H1 (cell line): Measurements from ENCODE around the gene KCNMA1. TPM values are rescaled to one million over a fixed set of nuclear protein-coding genes. Genes with fewer than 3 reads are reported as not detected.
A peak's percentile ranks its signal among the peaks of the same experiment; 100 is the strongest.

Source experiments
- RAD21 ChIP-seq, 2 experiments: IDR thresholded peaks in 1 of 2; conservative IDR thresholded peaks in 1 of 2; 2 replicates each; pipeline ENCODE4 v1.6.1; 2011; ENCODE audit warnings: low read depth in 2 of 2, low read length in 2 of 2, improper control_type of control experiment in 1 of 2, inconsistent platforms in 1 of 2, mild to moderate bottlenecking in 1 of 2, moderate library complexity in 1 of 2
- polyA plus RNA-seq, 7 experiments: library from polyadenylated mRNA; depleted of rRNA in 3 of 7; stranded (reverse) in 5 of 7; unstranded in 2 of 7; fragments of >200 nt in 5 of 7; fragments of 200-250 nt in 2 of 7; gene quantifications; 1 replicate in 5 of 7; 2 replicates in 1 of 7; 4 replicates in 1 of 7; pipeline versions ENCODE4 v1.2.1 to v1.2.3, GENCODE V29; 2011 to 2013; ENCODE audit warnings: missing spikeins in 2 of 7, mixed read lengths in 2 of 7
- total RNA-seq: library from RNA; stranded (reverse); fragmentation: NEBNext Ultra II Directional; extraction: Animal tissue kit (Norgen Biotek cat#: 25700); gene quantifications from 2 replicates; pipeline ENCODE4 v1.2.1, GENCODE V29; 2021

The KCNMA1 gene
- total and polyA plus RNA-seq, 2 of the 8 experiments (the other 6 are each of a cell fraction or from before 2014, with no cell fraction given): 10.2 to 11.1 TPM

DNA sequence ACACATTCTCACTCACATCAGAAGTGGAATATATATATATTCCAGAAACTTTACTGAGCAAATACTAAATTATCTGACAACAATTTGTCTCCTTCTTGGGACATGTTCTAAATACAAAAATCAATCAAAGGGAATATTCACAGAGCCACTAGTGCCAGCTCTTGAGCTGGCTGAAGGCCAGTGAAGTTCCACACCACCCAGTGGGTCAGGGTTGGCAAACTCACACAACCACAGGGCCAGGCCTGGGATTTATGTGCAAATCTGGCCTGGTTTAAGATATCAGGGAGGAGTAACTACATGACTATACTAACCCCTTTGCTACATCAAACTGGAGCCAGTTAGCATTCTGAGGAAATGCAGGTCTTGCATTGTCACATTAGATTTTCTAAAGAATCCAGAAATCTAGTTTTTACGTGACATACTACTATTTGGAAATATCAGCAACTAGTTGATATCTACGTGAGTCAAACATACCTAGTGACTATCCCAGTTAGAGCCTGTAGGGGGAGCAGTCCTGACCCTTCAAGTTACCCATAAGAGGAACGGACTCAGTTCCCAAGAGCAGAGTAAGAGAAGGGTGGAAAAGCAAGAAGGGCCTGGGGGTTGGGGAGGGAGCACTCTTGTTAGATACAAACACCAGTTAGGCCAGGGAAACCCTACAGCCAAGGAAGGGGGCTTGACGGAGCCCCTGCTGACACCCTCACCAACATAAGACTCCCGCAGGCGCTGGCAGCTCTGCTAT is 600.4 kb downstream of the KCNMA1 start (continued):
- TF ChIP-seq RAD21 (IDR thresholded peaks at IDR 0.05 in 1 of 2, conservative IDR thresholded peaks at IDR 0.05 in 1 of 2; ENCODE audit: low read depth in 2 of 2, low read length in 2 of 2): peak; percentile 14 to 48; a peak in 2 of 4 replicates
